ENCODE results near the gene FAM227A.

GRCh38 chr22:38623351-38623750 is 32.8 kb downstream of the FAM227A start:
- TF ChIP-seq CTCF (conservative IDR thresholded peaks at IDR 0.05) (no peak), ZFX (IDR thresholded peaks at IDR 0.05) (no peak)

All from C4-2B (cell line).